DND-41 (cell line): ENCODE measurements around the gene FAXDC2.

Experiments
- CTCF ChIP-seq: IDR thresholded peaks from 2 replicates; pipeline ENCODE4 v1.5.1; 2012; ENCODE audit warnings: borderline replicate concordance, low read length, moderate library complexity, mild to moderate bottlenecking; ENCODE audit not compliant: poor library complexity, severe bottlenecking; ENCODE audit errors: extremely low read depth
- EZH2 ChIP-seq: IDR thresholded peaks from 3 replicates; pipeline ENCODE4 v1.6.1; 2012; ENCODE audit warnings: borderline replicate concordance, low read depth, mild to moderate bottlenecking, moderate library complexity, low read length, inconsistent platforms; ENCODE audit not compliant: severe bottlenecking

DNA sequence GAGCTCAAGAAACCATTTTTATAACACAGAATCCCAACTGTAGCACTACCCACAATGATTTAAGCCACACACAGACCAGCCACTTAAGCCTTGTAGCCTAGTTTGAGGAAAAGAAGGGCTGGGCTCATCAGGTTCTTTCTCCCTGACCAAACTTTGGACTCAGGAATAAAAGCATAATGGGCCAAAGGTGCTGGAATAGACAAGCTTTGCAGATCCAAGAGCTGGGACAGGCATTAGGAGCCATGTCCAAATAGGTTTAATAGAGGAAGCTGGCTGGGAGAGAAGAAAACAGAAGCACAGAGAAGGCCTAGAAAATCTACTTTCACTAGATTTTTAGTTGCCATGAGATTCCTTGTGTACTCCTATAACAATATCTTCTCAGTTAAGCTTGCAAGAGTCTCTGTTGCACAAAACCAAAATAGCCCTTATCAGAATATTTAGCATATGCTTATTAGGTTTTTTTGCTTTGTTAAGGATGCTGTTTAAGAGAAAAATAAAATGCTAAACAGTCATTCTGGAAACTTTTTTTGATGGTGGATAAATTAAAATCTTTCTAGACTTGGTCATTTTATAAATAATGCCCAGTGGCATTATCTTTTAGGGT, 46.3 kb upstream of the FAXDC2 start:
- TF ChIP-seq CTCF (no peak), EZH2 (no peak)
